ENCODE data around the gene TFCP2L1.

The TFCP2L1 gene

GRCh38 chr2:121193185-121193584 lies 91.8 kb downstream of the TFCP2L1 start:
- Histone ChIP-seq H3K9me3 (ENCODE audit: low read length) (no peaks in the 10 kb centered on the region), H3K4me1 (ENCODE audit: insufficient read depth, low read length, severe bottlenecking) (no peaks in the 10 kb centered on the region), H3K4me2 (ENCODE audit: low read length) (no peak overlapping the region), H3K9me2 (ENCODE audit: low read depth, low read length) (no peaks in the 10 kb centered on the region), H3K9ac (ENCODE audit: low read length) (no peak overlapping the region), H3K4me3 (ENCODE audit: low read depth, low read length, poor library complexity, severe bottlenecking) (no peak overlapping the region), H3K79me2 (ENCODE audit: insufficient read depth, low read length) (no peaks in the 10 kb centered on the region), H3K27me3 (ENCODE audit: insufficient read depth, low read length) (no peaks in the 10 kb centered on the region), H3K27ac (ENCODE audit: low read depth, low read length, poor library complexity, severe bottlenecking) (no peak overlapping the region), H3F3A (ENCODE audit: insufficient read depth, low read length) (no peaks in the 10 kb centered on the region), H4K20me1 (ENCODE audit: insufficient read depth, low read length) (no peaks in the 10 kb centered on the region), H3K36me3 (ENCODE audit: insufficient read depth, low read length) (no peaks in the 10 kb centered on the region), H2AFZ (ENCODE audit: low read length) (no peak overlapping the region)
- TF ChIP-seq EZH2 (IDR thresholded peaks at IDR 0.05; ENCODE audit: borderline replicate concordance, low read length) = no peak
- no peak for TF ChIP-seq CTCF (IDR thresholded peaks at IDR 0.05; ENCODE audit: low read length)

GRCh38 chr2:121192576-121192975 lies 92.4 kb downstream of the TFCP2L1 start:
- TF ChIP-seq CTCF (IDR thresholded peaks at IDR 0.05; ENCODE audit: low read length) = no peak
- no peak for TF ChIP-seq EZH2 (IDR thresholded peaks at IDR 0.05; ENCODE audit: borderline replicate concordance, low read length)

GRCh38 chr2:121191191-121192170 lies 93.5 kb downstream of the TFCP2L1 start:
- Histone ChIP-seq H3K79me2 (ENCODE audit: insufficient read depth, low read length) (no peaks in the 10 kb centered on the region), H2AFZ (ENCODE audit: low read length) (no peak overlapping the region), H3K36me3 (ENCODE audit: insufficient read depth, low read length) (no peaks in the 10 kb centered on the region), H3K27ac (ENCODE audit: low read depth, low read length, poor library complexity, severe bottlenecking) (no peak overlapping the region), H3F3A (ENCODE audit: insufficient read depth, low read length) (no peaks in the 10 kb centered on the region), H3K4me1 (ENCODE audit: insufficient read depth, low read length, severe bottlenecking) (no peaks in the 10 kb centered on the region), H3K9ac (ENCODE audit: low read length) (no peak overlapping the region), H3K4me3 (ENCODE audit: low read depth, low read length, poor library complexity, severe bottlenecking) (no peak overlapping the region), H3K4me2 (ENCODE audit: low read length) (no peak overlapping the region), H4K20me1 (ENCODE audit: insufficient read depth, low read length) (no peaks in the 10 kb centered on the region), H3K27me3 (ENCODE audit: insufficient read depth, low read length) (no peaks in the 10 kb centered on the region), H3K9me3 (ENCODE audit: low read length) (no peaks in the 10 kb centered on the region), H3K9me2 (ENCODE audit: low read depth, low read length) (no peaks in the 10 kb centered on the region)
- TF ChIP-seq EZH2 (IDR thresholded peaks at IDR 0.05; ENCODE audit: borderline replicate concordance, low read length) (no peak), CTCF (IDR thresholded peaks at IDR 0.05; ENCODE audit: low read length) (no peak)

More at GRCh38 chr2:121192576-121192975, 92.4 kb downstream of the TFCP2L1 start:
- Histone ChIP-seq H4K20me1 (ENCODE audit: insufficient read depth, low read length) (no peaks in the 10 kb centered on the region), H3K79me2 (ENCODE audit: insufficient read depth, low read length) (no peaks in the 10 kb centered on the region), H3K4me3 (ENCODE audit: low read depth, low read length, poor library complexity, severe bottlenecking) (no peak overlapping the region), H3K27me3 (ENCODE audit: insufficient read depth, low read length) (no peaks in the 10 kb centered on the region), H3K9me3 (ENCODE audit: low read length) (no peaks in the 10 kb centered on the region), H3F3A (ENCODE audit: insufficient read depth, low read length) (no peaks in the 10 kb centered on the region), H3K4me1 (ENCODE audit: insufficient read depth, low read length, severe bottlenecking) (no peaks in the 10 kb centered on the region), H3K9ac (ENCODE audit: low read length) (no peak overlapping the region), H3K9me2 (ENCODE audit: low read depth, low read length) (no peaks in the 10 kb centered on the region), H2AFZ (ENCODE audit: low read length) (no peak overlapping the region), H3K4me2 (ENCODE audit: low read length) (no peak overlapping the region), H3K27ac (ENCODE audit: low read depth, low read length, poor library complexity, severe bottlenecking) (no peak overlapping the region), H3K36me3 (ENCODE audit: insufficient read depth, low read length) (no peaks in the 10 kb centered on the region)

Measured in OCI-LY1 (cell line).